ENCODE results near the gene DAAM2.

The DAAM2 gene

DNA sequence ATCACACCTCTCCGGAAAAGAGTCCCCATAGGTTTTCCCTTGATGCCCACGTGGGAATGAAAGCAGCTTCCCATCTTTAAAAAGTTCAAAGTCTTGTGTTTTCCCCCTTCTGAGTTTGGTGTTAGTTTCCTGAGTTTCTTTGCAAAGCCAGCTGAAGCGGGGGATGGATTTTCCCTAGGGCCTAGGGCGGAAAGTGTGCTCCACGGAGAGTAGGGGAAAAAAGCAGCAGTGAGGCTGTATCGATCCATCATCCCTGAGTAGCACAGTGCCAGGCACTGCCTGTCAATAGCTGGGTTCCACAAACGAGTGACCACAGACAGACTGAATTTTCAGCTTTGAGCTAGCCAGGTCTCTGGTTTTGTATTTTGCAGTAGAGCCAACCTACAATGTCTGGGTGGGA lies 1.3 kb downstream of the DAAM2 start:
- Histone ChIP-seq H3K9ac (ENCODE audit: low read depth, low read length, poor library complexity, severe bottlenecking) (no peak overlapping the region), H3K27me3 (ENCODE audit: insufficient read depth, low read length, poor library complexity, severe bottlenecking) (no peaks in the 10 kb centered on the region), H2AFZ (ENCODE audit: low read length) (no peak overlapping the region), H3K9me2 (replicated peaks; ENCODE audit: low read depth, low read length) (no peaks in the 10 kb centered on the region), H3K4me2 (ENCODE audit: low read depth, low read length, poor library complexity, severe bottlenecking) (no peak overlapping the region), H3K36me3 (ENCODE audit: insufficient read depth, low read length) (no peaks in the 10 kb centered on the region), H3K4me3 (ENCODE audit: low read length, poor library complexity, severe bottlenecking) (no peak overlapping the region), H3F3A (ENCODE audit: low read depth) (no peaks in the 10 kb centered on the region), H3K9me3 (ENCODE audit: insufficient read depth, low read depth, low read length) (no peaks in the 10 kb centered on the region), H3K79me2 (ENCODE audit: insufficient read depth, low read length) (no peaks in the 10 kb centered on the region), H3K4me1 (ENCODE audit: insufficient read depth, low read length, poor library complexity, severe bottlenecking) (no peaks in the 10 kb centered on the region), H4K20me1 (ENCODE audit: insufficient read depth, low read length, poor library complexity, severe bottlenecking) (no peaks in the 10 kb centered on the region)
- no peak for TF ChIP-seq EZH2phosphoT487 (IDR thresholded peaks at IDR 0.05; ENCODE audit: borderline replicate concordance)
- TF ChIP-seq, protein P1, sequence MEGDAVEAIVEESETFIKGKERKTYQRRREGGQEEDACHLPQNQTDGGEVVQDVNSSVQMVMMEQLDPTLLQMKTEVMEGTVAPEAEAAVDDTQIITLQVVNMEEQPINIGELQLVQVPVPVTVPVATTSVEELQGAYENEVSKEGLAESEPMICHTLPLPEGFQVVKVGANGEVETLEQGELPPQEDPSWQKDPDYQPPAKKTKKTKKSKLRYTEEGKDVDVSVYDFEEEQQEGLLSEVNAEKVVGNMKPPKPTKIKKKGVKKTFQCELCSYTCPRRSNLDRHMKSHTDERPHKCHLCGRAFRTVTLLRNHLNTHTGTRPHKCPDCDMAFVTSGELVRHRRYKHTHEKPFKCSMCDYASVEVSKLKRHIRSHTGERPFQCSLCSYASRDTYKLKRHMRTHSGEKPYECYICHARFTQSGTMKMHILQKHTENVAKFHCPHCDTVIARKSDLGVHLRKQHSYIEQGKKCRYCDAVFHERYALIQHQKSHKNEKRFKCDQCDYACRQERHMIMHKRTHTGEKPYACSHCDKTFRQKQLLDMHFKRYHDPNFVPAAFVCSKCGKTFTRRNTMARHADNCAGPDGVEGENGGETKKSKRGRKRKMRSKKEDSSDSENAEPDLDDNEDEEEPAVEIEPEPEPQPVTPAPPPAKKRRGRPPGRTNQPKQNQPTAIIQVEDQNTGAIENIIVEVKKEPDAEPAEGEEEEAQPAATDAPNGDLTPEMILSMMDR (conservative IDR thresholded peaks at IDR 0.05; ENCODE audit: low read length) = no peak

DNA sequence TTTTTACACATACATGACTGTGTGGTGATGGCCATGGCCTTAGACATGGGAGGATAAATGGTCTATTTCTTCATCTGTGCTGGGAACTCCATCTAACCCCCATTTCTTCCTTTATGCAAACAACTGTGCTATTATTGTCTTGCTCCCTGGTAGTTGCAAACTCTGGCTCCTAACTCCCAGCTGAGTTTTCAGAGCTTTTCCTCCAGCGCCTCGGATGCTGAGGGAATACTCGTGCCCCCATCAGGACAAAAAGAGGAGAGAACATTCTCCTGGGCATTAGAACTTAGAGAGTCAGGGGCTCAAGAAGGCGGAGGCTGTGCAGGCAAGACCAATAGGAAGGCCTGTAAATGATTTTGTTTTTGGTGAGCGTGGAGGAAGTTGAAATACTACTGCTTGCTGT lies 2.1 kb downstream of the DAAM2 start:
- Histone ChIP-seq H3F3A (ENCODE audit: low read depth) (no peaks in the 10 kb centered on the region), H3K4me3 (ENCODE audit: low read length, poor library complexity, severe bottlenecking) (no peak overlapping the region), H3K9ac (ENCODE audit: low read depth, low read length, poor library complexity, severe bottlenecking) (no peak overlapping the region), H3K4me1 (ENCODE audit: insufficient read depth, low read length, poor library complexity, severe bottlenecking) (no peaks in the 10 kb centered on the region), H3K4me2 (ENCODE audit: low read depth, low read length, poor library complexity, severe bottlenecking) (no peak overlapping the region), H3K9me2 (replicated peaks; ENCODE audit: low read depth, low read length) (no peaks in the 10 kb centered on the region), H4K20me1 (ENCODE audit: insufficient read depth, low read length, poor library complexity, severe bottlenecking) (no peaks in the 10 kb centered on the region), H2AFZ (ENCODE audit: low read length) (no peak overlapping the region), H3K27me3 (ENCODE audit: insufficient read depth, low read length, poor library complexity, severe bottlenecking) (no peaks in the 10 kb centered on the region), H3K79me2 (ENCODE audit: insufficient read depth, low read length) (no peaks in the 10 kb centered on the region), H3K36me3 (ENCODE audit: insufficient read depth, low read length) (no peaks in the 10 kb centered on the region), H3K9me3 (ENCODE audit: insufficient read depth, low read depth, low read length) (no peaks in the 10 kb centered on the region)
- TF ChIP-seq EZH2phosphoT487 (IDR thresholded peaks at IDR 0.05; ENCODE audit: borderline replicate concordance) = no peak
- TF ChIP-seq, protein P1 (conservative IDR thresholded peaks at IDR 0.05; ENCODE audit: low read length) = no peak

DNA sequence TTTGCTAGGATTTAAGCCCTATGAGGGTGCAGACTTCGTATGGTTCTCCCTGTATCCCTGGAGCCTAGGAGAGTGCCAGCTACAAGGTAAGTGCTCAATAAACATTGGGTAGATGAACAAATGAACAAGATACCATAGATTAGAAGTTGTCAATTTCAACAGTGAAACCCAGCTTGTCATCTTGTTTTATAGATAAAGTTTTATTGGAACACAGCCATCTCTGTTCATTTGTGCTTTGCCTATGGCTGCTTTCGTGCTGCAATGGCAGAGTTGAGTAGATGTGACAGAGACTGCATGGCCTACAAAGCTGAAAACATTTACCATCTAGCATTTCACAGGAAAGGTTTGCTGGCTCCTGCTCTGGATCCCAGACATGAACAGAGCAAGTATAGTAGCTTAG lies 5.6 kb downstream of the DAAM2 start:
- no peaks in the 10 kb centered on the region for H4K20me1 ChIP-seq (ENCODE audit: insufficient read depth, low read length, poor library complexity, severe bottlenecking)
- H3K36me3 ChIP-seq (ENCODE audit: insufficient read depth, low read length) = no peaks in the 10 kb centered on the region
- no peaks in the 10 kb centered on the region for H3K4me1 ChIP-seq (ENCODE audit: insufficient read depth, low read length, poor library complexity, severe bottlenecking)
- H3K79me2 ChIP-seq (ENCODE audit: insufficient read depth, low read length) = no peaks in the 10 kb centered on the region
- no peak overlapping the region for H2AFZ ChIP-seq (ENCODE audit: low read length)
- no peaks in the 10 kb centered on the region for H3K9me2 ChIP-seq (replicated peaks; ENCODE audit: low read depth, low read length)
- no peak overlapping the region for H3K4me2 ChIP-seq (ENCODE audit: low read depth, low read length, poor library complexity, severe bottlenecking)
- no peaks in the 10 kb centered on the region for H3K27me3 ChIP-seq (ENCODE audit: insufficient read depth, low read length, poor library complexity, severe bottlenecking)
- no peaks in the 10 kb centered on the region for H3K9me3 ChIP-seq (ENCODE audit: insufficient read depth, low read depth, low read length)
- no peaks in the 10 kb centered on the region for H3F3A ChIP-seq (ENCODE audit: low read depth)
- TF ChIP-seq EZH2phosphoT487 (IDR thresholded peaks at IDR 0.05; ENCODE audit: borderline replicate concordance) = no peak
- TF ChIP-seq, protein P1 (conservative IDR thresholded peaks at IDR 0.05; ENCODE audit: low read length) = no peak
- H3K9ac ChIP-seq (ENCODE audit: low read depth, low read length, poor library complexity, severe bottlenecking) = no peak overlapping the region
- H3K4me3 ChIP-seq (ENCODE audit: low read length, poor library complexity, severe bottlenecking) = no peak overlapping the region

All from Loucy (cell line).